IPS-18a (cell line): ENCODE results near the gene NR4A3.
A peak's percentile ranks its signal among the peaks of the same experiment; 100 is the strongest.

ENCODE experiments used
- H3K27ac ChIP-seq: one replicate; pipeline ENCODE4 v1.5.1; 2013; ENCODE audit warnings: low read length
- H3K27me3 ChIP-seq: one replicate; pipeline ENCODE4 v1.6.1; 2013; ENCODE audit warnings: mild to moderate bottlenecking, low read length; ENCODE audit not compliant: control insufficient read depth, insufficient read depth
- H3K36me3 ChIP-seq: one replicate; pipeline ENCODE4 v1.6.1; 2013; ENCODE audit warnings: low read depth, low read length; ENCODE audit not compliant: control insufficient read depth
- H3K4me1 ChIP-seq: one replicate; pipeline ENCODE4 v1.6.1; 2013; ENCODE audit warnings: low read depth, low read length; ENCODE audit not compliant: control insufficient read depth
- H3K4me3 ChIP-seq: one replicate; pipeline ENCODE4 v1.5.1; 2013; ENCODE audit warnings: low read length
- H3K9ac ChIP-seq: one replicate; pipeline ENCODE4 v1.6.1; 2013; ENCODE audit warnings: mild to moderate bottlenecking, low read length, moderate library complexity
- H3K9me3 ChIP-seq: one replicate; pipeline ENCODE4 v1.6.1; 2013; ENCODE audit warnings: low read depth, low read length; ENCODE audit not compliant: control insufficient read depth

Gene NR4A3

GRCh38 chr9:99889120-99889519 lies 67.4 kb downstream of the NR4A3 start:
- Histone ChIP-seq H3K27ac (no peak overlapping the region), H3K9me3 (no peaks in the 10 kb centered on the region), H3K4me3 (no peak overlapping the region), H3K9ac (no peak overlapping the region), H3K4me1 (no peaks in the 10 kb centered on the region), H3K27me3 (no peaks in the 10 kb centered on the region), H3K36me3 (no peaks in the 10 kb centered on the region)

DNA sequence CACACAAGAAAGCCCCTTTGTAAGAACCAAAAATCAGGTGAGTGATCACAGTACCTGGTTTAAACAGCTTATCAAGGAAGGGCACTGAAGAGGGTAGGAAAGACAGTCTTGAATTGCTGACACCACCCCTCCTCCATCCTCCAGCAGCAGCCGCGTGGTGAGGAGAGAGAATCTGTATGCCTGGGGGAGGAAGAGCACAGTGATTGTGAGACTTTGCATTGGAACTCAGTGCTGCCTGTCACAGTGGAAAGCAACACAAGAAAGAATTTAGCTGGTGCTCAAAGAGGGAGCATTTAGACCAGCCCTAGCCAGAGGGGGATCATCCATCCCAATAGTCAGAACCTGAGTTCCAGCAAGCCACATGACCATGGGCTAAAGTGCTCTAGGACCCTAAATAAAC lies 73.1 kb downstream of the NR4A3 start:
- no peaks in the 10 kb centered on the region for H3K36me3 ChIP-seq
- H3K27ac ChIP-seq, result no peak overlapping the region
- no peaks in the 10 kb centered on the region for H3K27me3 ChIP-seq

GRCh38 chr9:99895510-99895909 lies 73.8 kb downstream of the NR4A3 start:
- Histone ChIP-seq H3K4me3 (no peak overlapping the region), H3K27me3 (no peaks in the 10 kb centered on the region), H3K9ac (no peak overlapping the region), H3K36me3 (no peaks in the 10 kb centered on the region), H3K27ac (no peak overlapping the region), H3K4me1 (no peaks in the 10 kb centered on the region), H3K9me3 (no peaks in the 10 kb centered on the region)

More for the DNA sequence above, 73.1 kb downstream of the NR4A3 start:
- Histone ChIP-seq H3K9me3 (no peaks in the 10 kb centered on the region), H3K9ac (no peak overlapping the region), H3K4me1 (no peaks in the 10 kb centered on the region), H3K4me3 (no peak overlapping the region)

- Histone ChIP-seq H3K4me1 (no peaks in the 10 kb centered on the region), H3K36me3 (no peaks in the 10 kb centered on the region), H3K9ac (no peak overlapping the region), H3K27me3 (no peaks in the 10 kb centered on the region), H3K4me3 (no peak overlapping the region), H3K9me3 (no peaks in the 10 kb centered on the region), H3K27ac (no peak overlapping the region)
Observed at GRCh38 chr9:99896119-99896518, 74.4 kb downstream of the NR4A3 start.

- no peak overlapping the region for H3K4me3 ChIP-seq
- no peaks in the 10 kb centered on the region for H3K9me3 ChIP-seq
- H3K27me3 ChIP-seq, result peaks cover 12% of the 10 kb centered on the region
Observed at GRCh38 chr9:99903393-99903792, 81.7 kb downstream of the NR4A3 start.

GRCh38 chr9:99905833-99906402 lies 84.2 kb downstream of the NR4A3 start:
- Histone ChIP-seq H3K9ac (no peak overlapping the region), H3K27ac (no peak overlapping the region), H3K4me3 (peak overlapping the region; percentile 81)

More at GRCh38 chr9:99903393-99903792, 81.7 kb downstream of the NR4A3 start:
- peaks cover 7% of the 10 kb centered on the region for H3K4me1 ChIP-seq
- H3K36me3 ChIP-seq, result no peaks in the 10 kb centered on the region
- no peak overlapping the region for H3K9ac ChIP-seq
- H3K27ac ChIP-seq, result no peak overlapping the region

GRCh38 chr9:99906403-99907207 lies 84.9 kb downstream of the NR4A3 start, which contains the start of gene STX17:
Gene STX17, plus strand, starts transcription at chr9:99906654. Its CDS starts 8,586 bp downstream, at chr9:99915240.
- peak within 1 kb of the TSS; percentile 78 for H3K9ac ChIP-seq
- H3K4me3 ChIP-seq, result peak within 1 kb of the TSS; percentile 81
- H3K9me3 ChIP-seq, result no peaks in the 10 kb centered on the region
- peaks cover 12% of the 10 kb centered on the region for H3K27me3 ChIP-seq
- H3K4me1 ChIP-seq, result peaks cover 7% of the 10 kb centered on the region
- H3K36me3 ChIP-seq, result no peaks in the 10 kb centered on the region
- H3K27ac ChIP-seq, result no peak within 1 kb of the TSS

More at GRCh38 chr9:99905833-99906402, 84.2 kb downstream of the NR4A3 start:
- Histone ChIP-seq H3K9me3 (no peaks in the 10 kb centered on the region), H3K4me1 (peaks cover 7% of the 10 kb centered on the region), H3K36me3 (no peaks in the 10 kb centered on the region), H3K27me3 (peaks cover 12% of the 10 kb centered on the region)

- H3K4me3 ChIP-seq, result peak overlapping the region; percentile 81
- H3K36me3 ChIP-seq, result no peaks in the 10 kb centered on the region
- peak overlapping the region; percentile 78 for H3K9ac ChIP-seq
- peaks cover 12% of the 10 kb centered on the region for H3K27me3 ChIP-seq
- no peaks in the 10 kb centered on the region for H3K9me3 ChIP-seq
- H3K27ac ChIP-seq, result no peak overlapping the region
- H3K4me1 ChIP-seq, result peaks cover 7% of the 10 kb centered on the region
Observed at GRCh38 chr9:99907208-99907532, 85.5 kb downstream of the NR4A3 start.

- no peaks in the 10 kb centered on the region for H3K9me3 ChIP-seq
- no peaks in the 10 kb centered on the region for H3K36me3 ChIP-seq
- H3K9ac ChIP-seq, result no peak overlapping the region
- no peak overlapping the region for H3K27ac ChIP-seq
- peaks cover 3% of the 10 kb centered on the region for H3K27me3 ChIP-seq
- peaks cover 5% of the 10 kb centered on the region for H3K4me1 ChIP-seq
- no peak overlapping the region for H3K4me3 ChIP-seq
Observed at GRCh38 chr9:99911600-99911999, 89.9 kb downstream of the NR4A3 start.
